Right lobe of liver (tissue), 4 donors: ENCODE data around the gene FAM229A.
"Not testable (repeated sequence)": the region's sequence is repeated elsewhere in the genome, so short reads cannot be mapped to it uniquely, and the experiment has no call there.

Source experiments
- POLR2A ChIP-seq: fragments of 450-650 bp; IDR thresholded peaks from one replicate; pipeline ENCODE4 v1.6.1; 2017; ENCODE audit warnings: antibody characterized with exemption, mild to moderate bottlenecking
- TF ChIP-seq, protein P1 (sequence below), 4 donors: fragments of 200-600 bp in 3 of 4; fragments of 450-650 bp in 1 of 4; IDR thresholded peaks; one replicate each; pipeline versions ENCODE4 v1.5.1 to v1.8.0; 2016 to 2022; ENCODE audit warnings: antibody characterized with exemption in 4 of 4, mild to moderate bottlenecking in 2 of 4
- donor health status: DM: no; HTN: no; CAD: no.
- donor health status: DM: no; HTN: no; CAD: no.
- donor health status: DM: no; HTN: yes; CAD: no.

- not testable (repeated sequence) for TF ChIP-seq POLR2A
- TF ChIP-seq, protein P1, sequence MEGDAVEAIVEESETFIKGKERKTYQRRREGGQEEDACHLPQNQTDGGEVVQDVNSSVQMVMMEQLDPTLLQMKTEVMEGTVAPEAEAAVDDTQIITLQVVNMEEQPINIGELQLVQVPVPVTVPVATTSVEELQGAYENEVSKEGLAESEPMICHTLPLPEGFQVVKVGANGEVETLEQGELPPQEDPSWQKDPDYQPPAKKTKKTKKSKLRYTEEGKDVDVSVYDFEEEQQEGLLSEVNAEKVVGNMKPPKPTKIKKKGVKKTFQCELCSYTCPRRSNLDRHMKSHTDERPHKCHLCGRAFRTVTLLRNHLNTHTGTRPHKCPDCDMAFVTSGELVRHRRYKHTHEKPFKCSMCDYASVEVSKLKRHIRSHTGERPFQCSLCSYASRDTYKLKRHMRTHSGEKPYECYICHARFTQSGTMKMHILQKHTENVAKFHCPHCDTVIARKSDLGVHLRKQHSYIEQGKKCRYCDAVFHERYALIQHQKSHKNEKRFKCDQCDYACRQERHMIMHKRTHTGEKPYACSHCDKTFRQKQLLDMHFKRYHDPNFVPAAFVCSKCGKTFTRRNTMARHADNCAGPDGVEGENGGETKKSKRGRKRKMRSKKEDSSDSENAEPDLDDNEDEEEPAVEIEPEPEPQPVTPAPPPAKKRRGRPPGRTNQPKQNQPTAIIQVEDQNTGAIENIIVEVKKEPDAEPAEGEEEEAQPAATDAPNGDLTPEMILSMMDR (IDR thresholded peaks at IDR 0.05), result not testable (repeated sequence)
Observed at GRCh38 chr1:32355778-32356177, 6.5 kb downstream of the FAM229A start.
